RPMI7951 (cell line): Measurements from ENCODE around the gene SEPTIN5. TPM values are rescaled to one million over a fixed set of nuclear protein-coding genes. Genes with fewer than 3 reads are reported as not detected.
"Not testable (repeated sequence)": the region's sequence is repeated elsewhere in the genome, so short reads cannot be mapped to it uniquely, and the experiment has no call there.

Source experiments
- DNase-seq: peaks from one replicate; pipeline ENCODE4 v3.0.0-alpha.2; 2012; ENCODE audit warnings: low read depth
- total RNA-seq: library from RNA; depleted of rRNA; stranded (reverse); fragments of >200 nt; shearing (Covaris generic); gene quantifications from 2 replicates; pipeline ENCODE4 v1.2.3, GENCODE V29; 2014

The SEPTIN5 gene
- total RNA-seq, 1 experiment from 2014 or later, result 8.2 TPM

- DNase-seq, result no peak
These were observed 33.1 kb upstream of the SEPTIN5 start for GRCh38 chr22:19680911-19681862.

DNA sequence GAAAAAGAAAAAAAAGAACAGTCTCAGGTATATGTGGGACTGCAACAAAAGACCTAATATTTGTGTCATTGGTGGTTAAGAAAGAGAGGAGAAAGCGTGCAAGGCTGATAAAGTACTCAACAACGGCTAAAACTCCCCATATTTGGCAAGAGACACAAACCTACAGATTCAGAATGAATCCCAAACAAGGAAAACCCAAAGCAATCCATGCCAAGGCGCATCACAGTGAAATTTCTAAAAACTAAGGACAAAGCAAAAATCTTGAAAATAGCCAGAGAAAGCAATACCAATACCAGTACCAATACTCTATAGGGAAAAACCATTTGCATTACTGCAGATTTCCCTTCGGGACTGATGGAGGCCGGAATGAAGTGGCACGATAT, 32.4 kb upstream of the SEPTIN5 start:
- DNase-seq, result no peak

GRCh38 chr22:19686946-19687345, 27.4 kb upstream of the SEPTIN5 start:
- no peak for DNase-seq

GRCh38 chr22:19687561-19688300, 26.6 kb upstream of the SEPTIN5 start:
- DNase-seq, result no peak

GRCh38 chr22:19688301-19689290, 25.7 kb upstream of the SEPTIN5 start:
- no peak for DNase-seq

GRCh38 chr22:19689408-19689807, 24.9 kb upstream of the SEPTIN5 start:
- no peak for DNase-seq

DNA sequence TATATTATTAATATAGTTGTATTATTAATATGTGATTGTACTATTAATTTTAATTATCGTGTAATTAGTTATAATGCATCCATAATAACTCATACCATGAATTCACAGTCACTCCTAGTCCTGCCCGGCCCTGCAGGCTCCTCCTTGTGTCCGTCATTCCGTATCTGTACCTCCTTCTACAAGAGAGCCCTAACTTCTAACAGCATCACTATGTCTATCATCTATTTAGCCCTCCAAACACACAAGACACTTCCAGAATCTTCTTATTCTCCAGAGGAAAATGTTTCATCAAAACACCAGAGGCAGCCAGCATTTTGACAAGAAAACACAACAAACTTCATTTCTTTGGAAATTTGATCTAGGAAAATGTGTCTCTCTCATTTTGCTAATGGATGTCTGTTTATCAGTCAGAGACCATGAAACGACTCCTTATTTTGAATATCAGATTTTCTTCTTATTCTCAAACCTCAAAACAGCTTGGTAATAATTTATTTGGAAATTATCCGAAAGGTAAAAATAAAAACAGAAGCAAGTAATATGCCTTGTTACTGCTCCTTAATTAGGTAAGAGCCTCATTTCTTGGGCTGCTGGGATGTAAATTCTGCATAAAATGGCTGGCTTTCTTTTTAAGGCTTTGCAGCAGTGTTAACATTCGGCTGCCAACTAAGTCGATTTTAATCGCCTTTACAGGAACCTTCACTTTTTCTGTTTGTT, 23.1 kb upstream of the SEPTIN5 start:
- DNase-seq, result no peak

GRCh38 chr22:19691721-19692341, 22.5 kb upstream of the SEPTIN5 start:
- no peak for DNase-seq

- no peak for DNase-seq
These were observed 20.7 kb upstream of the SEPTIN5 start for GRCh38 chr22:19693581-19693980.

DNA sequence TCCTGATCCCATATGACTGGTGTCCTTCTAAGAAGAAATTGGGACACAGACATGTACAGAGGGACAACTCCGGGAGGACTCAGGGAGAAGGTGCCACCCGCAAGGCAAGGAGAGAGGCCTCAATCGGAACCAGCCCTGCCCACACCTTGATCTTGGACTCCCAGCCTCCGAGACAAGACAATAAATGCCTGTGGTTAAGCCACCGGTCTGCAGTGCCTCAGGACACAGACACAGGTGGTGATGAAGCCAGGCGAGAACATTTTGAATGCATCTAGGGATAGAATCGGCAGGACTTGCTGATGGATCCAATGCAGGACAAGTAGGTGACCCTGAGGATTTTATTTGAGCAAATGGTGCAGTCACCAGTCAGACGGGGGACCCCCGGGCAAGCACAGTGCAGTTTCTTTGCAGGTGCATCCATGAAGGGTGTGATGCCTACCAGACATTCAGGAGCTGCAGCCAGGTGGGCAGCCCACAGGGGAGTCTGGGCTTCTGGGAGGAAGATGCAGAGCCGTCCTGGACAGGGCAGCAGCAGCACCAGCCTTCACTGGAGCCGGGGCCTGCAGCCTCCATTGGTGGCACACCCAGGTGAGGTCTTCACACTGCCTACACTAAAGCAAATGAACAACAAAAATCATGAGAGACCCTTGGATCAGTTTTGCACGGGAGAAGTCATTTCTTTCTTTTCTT, 20.2 kb upstream of the SEPTIN5 start:
- DNase-seq, result no peak

GRCh38 chr22:19694696-19695095, 19.6 kb upstream of the SEPTIN5 start:
- no peak for DNase-seq

- no peak for DNase-seq
These were observed 17.6 kb upstream of the SEPTIN5 start for GRCh38 chr22:19696504-19697276.

- not testable (repeated sequence) for DNase-seq
These were observed 16.4 kb upstream of the SEPTIN5 start for GRCh38 chr22:19697871-19698270.

DNA sequence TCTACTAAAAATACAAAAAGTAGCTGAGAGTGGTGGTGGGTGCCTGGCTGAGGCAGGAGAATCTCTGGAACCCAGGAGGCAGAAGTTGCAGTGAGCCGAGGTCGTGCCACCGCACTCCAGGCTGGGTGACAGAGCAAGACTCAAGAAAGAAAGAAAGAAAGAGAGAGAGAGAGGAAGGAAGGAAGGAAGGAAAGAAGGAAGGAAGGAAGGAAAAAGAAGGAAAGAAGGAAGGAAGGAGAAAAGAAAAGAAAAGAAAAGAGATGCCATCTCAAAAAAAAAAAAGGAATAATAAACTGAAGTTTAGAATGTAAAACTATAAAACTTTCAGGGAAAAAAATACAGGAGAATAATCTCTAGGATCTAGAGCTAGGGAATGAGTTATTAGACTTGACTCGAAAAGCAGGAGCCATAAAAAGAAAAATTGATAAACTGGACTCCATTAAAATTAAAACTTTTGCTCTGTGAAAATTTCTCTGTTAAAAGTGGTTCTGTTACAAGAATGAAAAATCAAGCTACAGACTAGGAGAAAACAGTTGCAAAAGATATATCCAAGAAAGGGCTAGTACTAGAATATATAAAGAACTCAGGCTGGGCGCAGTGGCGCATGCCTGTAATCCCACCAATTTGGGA, 13.4 kb upstream of the SEPTIN5 start:
- no peak for DNase-seq

DNA sequence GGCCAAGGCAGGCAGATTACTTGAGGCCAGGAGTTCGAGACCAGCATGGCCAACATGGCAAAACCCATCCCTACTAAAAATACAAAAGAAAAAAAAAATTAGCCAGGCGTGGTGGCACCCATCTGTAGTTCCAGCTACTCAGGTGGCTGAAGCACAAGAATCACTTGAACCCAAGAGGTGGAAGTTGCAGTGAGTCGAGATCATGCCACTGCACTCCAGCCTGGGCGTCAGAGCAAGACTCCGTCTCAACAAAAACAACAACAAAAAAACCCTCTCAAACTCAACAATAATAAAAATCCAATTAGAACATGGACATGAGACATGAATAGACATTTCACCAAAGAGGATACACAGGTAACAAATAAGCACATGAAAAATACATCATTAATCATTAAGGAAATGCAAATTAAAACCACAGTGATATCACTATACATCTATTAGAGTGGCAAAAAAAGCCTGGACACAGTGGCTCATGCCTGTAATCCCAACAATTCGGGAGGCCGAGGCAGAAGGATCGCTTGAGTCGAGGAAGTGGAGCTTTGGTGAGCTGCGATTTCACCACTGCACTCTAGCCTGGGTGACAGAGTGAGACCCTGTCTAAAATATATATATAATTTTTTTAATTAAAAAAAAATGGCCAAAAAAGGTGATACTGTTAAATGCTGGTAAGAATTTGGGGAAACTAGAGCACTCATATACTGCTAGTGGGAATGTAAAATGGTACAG, 12.7 kb upstream of the SEPTIN5 start:
- no peak for DNase-seq

GRCh38 chr22:19703869-19704268, 10.4 kb upstream of the SEPTIN5 start:
- no peak for DNase-seq

GRCh38 chr22:19704355-19705015, 9.8 kb upstream of the SEPTIN5 start:
- DNase-seq, result no peak
